K562 (cell line): ENCODE data around the gene TREM2. TPM values are rescaled to one million over a fixed set of nuclear protein-coding genes. Genes with fewer than 3 reads are reported as not detected.

Source experiments
- BACH1 ChIP-seq: fragments of 200-800 bp; sonication (Bioruptor generic); IDR thresholded peaks from 2 replicates; pipeline ENCODE4 v1.6.1; 2016; ENCODE audit warnings: missing genetic modification characterization, missing compliant biosample characterization
- BRF1 ChIP-seq: IDR thresholded peaks from 3 replicates; pipeline ENCODE4 v1.6.1; 2011; ENCODE audit warnings: borderline replicate concordance, mild to moderate bottlenecking; ENCODE audit not compliant: insufficient read length; ENCODE audit errors: extremely low read depth
- CHCHD3 ChIP-seq: fragments of 250-450 bp; sonication (Bioruptor Pico); IDR thresholded peaks from 2 replicates; pipeline ENCODE4 v2.1.2; 2022; ENCODE audit warnings: mild to moderate bottlenecking
- YY1 ChIP-seq, 3 experiments: IDR thresholded peaks; 2 replicates each; pipeline ENCODE4 v1.6.1; 2011; ENCODE audit warnings: low read length in 2 of 3, mild to moderate bottlenecking in 2 of 3, moderate library complexity in 2 of 3, borderline replicate concordance in 1 of 3, control low read depth in 1 of 3, low read depth in 1 of 3; ENCODE audit not compliant: insufficient read depth in 3 of 3, insufficient replicate concordance in 2 of 3, control insufficient read depth in 1 of 3, insufficient read length in 1 of 3; ENCODE audit errors: extremely low read depth in 1 of 3
- ZBTB11 ChIP-seq, 3 experiments: fragments of 200-800 bp in 1 of 3; fragments of 250-450 bp in 1 of 3; fragments of 450-650 bp in 1 of 3; sonication (Bioruptor Pico) in 1 of 3; sonication (Bioruptor generic) in 1 of 3; formaldehyde crosslinking in 1 of 3; IDR thresholded peaks; 2 replicates each; pipeline versions ENCODE4 v1.6.1 to v1.8.0; 2016 to 2022; ENCODE audit warnings: mild to moderate bottlenecking in 2 of 3, missing genetic modification characterization in 2 of 3, missing compliant biosample characterization in 1 of 3, moderate library complexity in 1 of 3
- polyA plus RNA-seq, 8 experiments: library from polyadenylated mRNA; depleted of rRNA in 4 of 8; stranded (reverse) in 5 of 8; unstranded in 3 of 8; fragments of >200 nt; fragmentation: Nextera tagmentation in 2 of 8; fragmentation: Illumina TruSeq in 1 of 8; extraction: Ambion mirVana in 2 of 8; extraction: Trizol in 1 of 8; gene quantifications; 2 replicates each; pipeline versions ENCODE4 v1.2.1 to v1.2.3, GENCODE V29; 2011 to 2014; ENCODE audit warnings: inconsistent platforms in 1 of 8, missing spikeins in 1 of 8
- total RNA-seq, 7 experiments: library from RNA; depleted of rRNA in 6 of 7; stranded (reverse); fragments of >200 nt in 6 of 7; fragmentation: Illumina TruSeq in 2 of 7; extraction: Trizol in 2 of 7; gene quantifications; 2 replicates each; pipeline versions ENCODE4 v1.2.1 to v1.2.3, GENCODE V29; 2011 to 2021; ENCODE audit warnings: low replicate concordance in 1 of 7

Gene TREM2
- total and polyA plus RNA-seq, 9 of the 15 experiments (the other 6 are each of a cell fraction or from before 2014, with no cell fraction given), result not detected

GRCh38 chr6:41208439-41209106, 45.7 kb upstream of the TREM2 start (continued):
- TF ChIP-seq BACH1 (tag), result no peak
- no peak for TF ChIP-seq ZBTB11 (CRISPR knock-in tag; IDR thresholded peaks at IDR 0.05)
- no peak for TF ChIP-seq CHCHD3 (CRISPR knock-in tag)
- TF ChIP-seq YY1 (IDR thresholded peaks at IDR 0.05; ENCODE audit: borderline replicate concordance in 1 of 3, control insufficient read depth in 1 of 3, extremely low read depth in 1 of 3, insufficient read depth in 3 of 3, insufficient read length in 1 of 3, insufficient replicate concordance in 2 of 3, low read depth in 1 of 3, low read length in 2 of 3), result no peak
- TF ChIP-seq BRF1, result no peak
